Neural cell (in vitro differentiated cells): ENCODE results near the gene ELP1. TPM values are rescaled to one million over a fixed set of nuclear protein-coding genes. Genes with fewer than 3 reads are reported as not detected.

Experiments
- H2AFZ ChIP-seq: fragments of 200-600, 300-800 bp; sonication (generic), shearing (Covaris generic); 2 replicates; pipeline ENCODE4 v1.6.0; 2014; ENCODE audit warnings: low read depth, mild to moderate bottlenecking, antibody characterized with exemption, low read length, moderate library complexity
- H3F3A ChIP-seq: fragments of 200-600 bp; shearing (Covaris generic); 2 replicates; pipeline ENCODE4 v1.6.1; 2016; ENCODE audit warnings: mild to moderate bottlenecking, moderate library complexity, mixed read lengths, antibody characterized with exemption, low read length; ENCODE audit not compliant: insufficient read depth, poor library complexity, severe bottlenecking
- H3K27ac ChIP-seq: fragments of 200-600, 300-800 bp; sonication (generic), shearing (Covaris generic); 2 replicates; pipeline ENCODE4 v1.5.1; 2014; ENCODE audit warnings: mild to moderate bottlenecking, low read length, moderate library complexity
- H3K27me3 ChIP-seq: fragments of 300-800, 200-600 bp; sonication (generic), shearing (Covaris generic); 2 replicates; pipeline ENCODE4 v1.6.0; 2014; ENCODE audit warnings: mild to moderate bottlenecking, low read depth, low read length, moderate library complexity; ENCODE audit not compliant: insufficient read depth
- H3K36me3 ChIP-seq: fragments of 300-800, 200-600 bp; sonication (generic), shearing (Covaris generic); 2 replicates; pipeline ENCODE4 v1.5.1; 2014; ENCODE audit warnings: mild to moderate bottlenecking, antibody characterized with exemption, low read length, moderate library complexity; ENCODE audit not compliant: insufficient read depth
- H3K4me2 ChIP-seq: fragments of 300-800, 200-600 bp; sonication (generic), shearing (Covaris generic); 2 replicates; pipeline ENCODE4 v1.6.0; 2014; ENCODE audit warnings: mild to moderate bottlenecking, low read length
- H3K4me3 ChIP-seq: fragments of 300-800, 200-600 bp; sonication (generic), shearing (Covaris generic); 2 replicates; pipeline ENCODE4 v1.5.1; 2014; ENCODE audit warnings: mild to moderate bottlenecking, low read length, moderate library complexity
- H3K79me2 ChIP-seq: fragments of 200-600 bp; shearing (Covaris generic); replicated peaks from 2 replicates; pipeline ENCODE4 v1.6.0; 2014; ENCODE audit warnings: mild to moderate bottlenecking, low read length, moderate library complexity; ENCODE audit not compliant: insufficient read depth
- H3K9ac ChIP-seq: fragments of 300-800, 200-600 bp; sonication (generic), shearing (Covaris generic); 2 replicates; pipeline ENCODE4 v1.6.1; 2016; ENCODE audit warnings: mild to moderate bottlenecking, low read length, mixed read lengths
- H3K9me2 ChIP-seq: fragments of 200-600 bp; shearing (Covaris generic); 2 replicates; pipeline ENCODE4 v1.6.1; 2016; ENCODE audit warnings: mild to moderate bottlenecking, low read length, mixed read lengths; ENCODE audit not compliant: insufficient read depth
- H3K9me3 ChIP-seq: fragments of 200-600, 300-800 bp; sonication (generic), shearing (Covaris generic); 2 replicates; pipeline ENCODE4 v1.6.1; 2016; ENCODE audit warnings: mild to moderate bottlenecking, mixed run types, low read length, moderate library complexity, mixed read lengths
- H4K20me1 ChIP-seq: fragments of 200-600 bp; shearing (Covaris generic); 2 replicates; pipeline ENCODE4 v1.6.1; 2016; ENCODE audit warnings: mild to moderate bottlenecking, mixed run types; ENCODE audit not compliant: insufficient read depth
- CTCF ChIP-seq: fragments of 450-650 bp; IDR thresholded peaks from 2 replicates; pipeline ENCODE4 v1.5.1; 2014; ENCODE audit warnings: antibody characterized with exemption, mild to moderate bottlenecking, moderate library complexity; ENCODE audit not compliant: poor library complexity, severe bottlenecking
- EP300 ChIP-seq: fragments of 450-650 bp; conservative IDR thresholded peaks from 2 replicates; pipeline ENCODE4 v1.6.1; 2014; ENCODE audit warnings: antibody characterized with exemption, mild to moderate bottlenecking, moderate library complexity; ENCODE audit not compliant: poor library complexity, severe bottlenecking
- EZH2 ChIP-seq: fragments of 200-600, 300-800 bp; shearing (Covaris generic), sonication (generic); IDR thresholded peaks from 2 replicates; pipeline ENCODE4 v1.6.1; 2014; ENCODE audit warnings: antibody characterized with exemption, low read length, borderline replicate concordance, mild to moderate bottlenecking; ENCODE audit not compliant: insufficient read depth, poor library complexity, severe bottlenecking
- MXI1 ChIP-seq: fragments of 450-650 bp; conservative IDR thresholded peaks from 2 replicates; pipeline ENCODE4 v1.6.1; 2014; ENCODE audit warnings: antibody characterized with exemption, mild to moderate bottlenecking; ENCODE audit not compliant: poor library complexity, severe bottlenecking
- POLR2AphosphoS5 ChIP-seq: IDR thresholded peaks from 2 replicates; pipeline ENCODE4 v1.6.1; 2012
- RAD21 ChIP-seq: fragments of 450-650 bp; conservative IDR thresholded peaks from 2 replicates; pipeline ENCODE4 v1.6.1; 2014; ENCODE audit warnings: antibody characterized with exemption, mild to moderate bottlenecking, moderate library complexity
- REST ChIP-seq: IDR thresholded peaks from 2 replicates; pipeline ENCODE4 v1.6.1; 2012; ENCODE audit warnings: borderline replicate concordance
- SMC3 ChIP-seq: fragments of 450-650 bp; conservative IDR thresholded peaks from 2 replicates; pipeline ENCODE4 v1.6.1; 2014; ENCODE audit warnings: antibody characterized with exemption, mild to moderate bottlenecking, moderate library complexity; ENCODE audit not compliant: poor library complexity
- TAF1 ChIP-seq: IDR thresholded peaks from 2 replicates; pipeline ENCODE4 v1.6.1; 2012; ENCODE audit warnings: low read depth
- polyA plus RNA-seq: library from polyadenylated mRNA; depleted of rRNA; stranded (reverse); fragments of >200 nt; gene quantifications from 2 replicates; pipeline ENCODE4 v1.2.3, GENCODE V29; 2014

The ELP1 gene
- polyA plus RNA-seq, 1 donor from 2014 or later = 112 TPM

GRCh38 chr9:108869092-108869725 lies 64.7 kb downstream of the ELP1 start:
- H3F3A ChIP-seq = peaks cover 7% of the 10 kb centered on the region
- no peaks in the 10 kb centered on the region for H3K9me3 ChIP-seq
- no peaks in the 10 kb centered on the region for H3K9me2 ChIP-seq
- peaks cover 19% of the 10 kb centered on the region for H3K36me3 ChIP-seq
- H4K20me1 ChIP-seq = no peaks in the 10 kb centered on the region
- TF ChIP-seq POLR2AphosphoS5 = no peak
- no peak overlapping the region for H3K4me3 ChIP-seq
- H2AFZ ChIP-seq = no peak overlapping the region
- H3K79me2 ChIP-seq = no peaks in the 10 kb centered on the region
- H3K27me3 ChIP-seq = no peaks in the 10 kb centered on the region
- H3K9ac ChIP-seq = no peak overlapping the region
- no peak overlapping the region for H3K27ac ChIP-seq
- no peak overlapping the region for H3K4me2 ChIP-seq

- H3K27ac ChIP-seq = no peak overlapping the region
- no peaks in the 10 kb centered on the region for H3K27me3 ChIP-seq
- no peaks in the 10 kb centered on the region for H4K20me1 ChIP-seq
- no peak for TF ChIP-seq SMC3
- TF ChIP-seq MXI1 = no peak
- TF ChIP-seq CTCF = no peak
- TF ChIP-seq EP300 = no peak
- no peak for TF ChIP-seq TAF1
- no peak for TF ChIP-seq REST
- no peak for TF ChIP-seq POLR2AphosphoS5
- TF ChIP-seq RAD21 = no peak
- TF ChIP-seq EZH2 = no peak
- no peak overlapping the region for H3K4me3 ChIP-seq
- no peaks in the 10 kb centered on the region for H3K79me2 ChIP-seq
- H3K36me3 ChIP-seq = peaks cover 19% of the 10 kb centered on the region
- H3F3A ChIP-seq = peaks cover 7% of the 10 kb centered on the region
- H3K9me3 ChIP-seq = no peaks in the 10 kb centered on the region
- no peak overlapping the region for H3K9ac ChIP-seq
- H3K9me2 ChIP-seq = no peaks in the 10 kb centered on the region
- no peak overlapping the region for H3K4me2 ChIP-seq
- no peak overlapping the region for H2AFZ ChIP-seq
Measured at GRCh38 chr9:108867829-108868228, 66.1 kb downstream of the ELP1 start.

GRCh38 chr9:108867116-108867515 lies 66.8 kb downstream of the ELP1 start:
- Histone ChIP-seq H3K36me3 (peaks cover 19% of the 10 kb centered on the region), H3F3A (peaks cover 7% of the 10 kb centered on the region), H3K9ac (no peak overlapping the region), H3K79me2 (no peaks in the 10 kb centered on the region), H4K20me1 (no peaks in the 10 kb centered on the region), H3K27me3 (no peaks in the 10 kb centered on the region), H2AFZ (no peak overlapping the region), H3K27ac (no peak overlapping the region), H3K4me2 (no peak overlapping the region), H3K9me3 (no peaks in the 10 kb centered on the region), H3K4me3 (no peak overlapping the region), H3K9me2 (no peaks in the 10 kb centered on the region)
- TF ChIP-seq CTCF (no peak), REST (no peak), MXI1 (no peak), RAD21 (no peak), TAF1 (no peak), SMC3 (no peak), POLR2AphosphoS5 (no peak), EZH2 (no peak), EP300 (no peak)
